OCI-LY1 (cell line): ENCODE measurements around the gene TSR1.

ENCODE experiments used
- H2AFZ ChIP-seq: fragments of 200-600 bp; sonication (generic), shearing (Covaris generic); 2 replicates; pipeline ENCODE4 v1.6.0; 2014; ENCODE audit warnings: antibody characterized with exemption, mild to moderate bottlenecking, low read length
- H3F3A ChIP-seq: fragments of 200-600 bp; sonication (generic), shearing (Covaris generic); 2 replicates; pipeline ENCODE4 v1.6.0; 2014; ENCODE audit warnings: mild to moderate bottlenecking, antibody characterized with exemption, low read length, moderate library complexity; ENCODE audit not compliant: insufficient read depth
- H3K27ac ChIP-seq: fragments of 200-600 bp; sonication (generic); 2 replicates; pipeline ENCODE4 v1.5.1; 2014; ENCODE audit warnings: low read length, mixed run types, mild to moderate bottlenecking, low read depth; ENCODE audit not compliant: poor library complexity, severe bottlenecking
- H3K27me3 ChIP-seq: fragments of 200-600 bp; sonication (generic); 2 replicates; pipeline ENCODE4 v1.6.0; 2014; ENCODE audit warnings: antibody characterized with exemption, mild to moderate bottlenecking, low read length, moderate library complexity; ENCODE audit not compliant: insufficient read depth
- H3K36me3 ChIP-seq: fragments of 200-600 bp; sonication (generic); 2 replicates; pipeline ENCODE4 v1.6.1; 2014; ENCODE audit warnings: mild to moderate bottlenecking, antibody characterized with exemption, low read length, moderate library complexity, mixed read lengths; ENCODE audit not compliant: insufficient read depth
- H3K4me1 ChIP-seq: fragments of 200-600 bp; sonication (generic); 2 replicates; pipeline ENCODE4 v1.5.1; 2014; ENCODE audit warnings: mild to moderate bottlenecking, low read length, moderate library complexity; ENCODE audit not compliant: insufficient read depth, severe bottlenecking
- H3K4me2 ChIP-seq: fragments of 200-600 bp; sonication (generic), shearing (Covaris generic); 2 replicates; pipeline ENCODE4 v1.6.1; 2014; ENCODE audit warnings: low read length
- H3K4me3 ChIP-seq: fragments of 200-600 bp; sonication (generic); 2 replicates; pipeline ENCODE4 v1.5.1; 2014; ENCODE audit warnings: low read length, low read depth, mild to moderate bottlenecking, mixed read lengths; ENCODE audit not compliant: poor library complexity, severe bottlenecking
- H3K79me2 ChIP-seq: fragments of 200-600 bp; shearing (Covaris generic); 2 replicates; pipeline ENCODE4 v1.6.1; 2016; ENCODE audit warnings: mixed run types, low read length, mixed read lengths; ENCODE audit not compliant: insufficient read depth
- H3K9ac ChIP-seq: fragments of 200-600 bp; sonication (generic), shearing (Covaris generic); 2 replicates; pipeline ENCODE4 v1.6.1; 2014; ENCODE audit warnings: mild to moderate bottlenecking, low read length, mixed read lengths
- H3K9me2 ChIP-seq: fragments of 200-600 bp; sonication (generic), shearing (Covaris generic); 2 replicates; pipeline ENCODE4 v1.6.1; 2014; ENCODE audit warnings: low read depth, mild to moderate bottlenecking, low read length, mixed read lengths
- H3K9me3 ChIP-seq: fragments of 200-600 bp; shearing (Covaris generic); 2 replicates; pipeline ENCODE4 v1.6.1; 2014; ENCODE audit warnings: low read length, mixed read lengths
- H4K20me1 ChIP-seq: fragments of 200-600 bp; sonication (generic), shearing (Covaris generic); 2 replicates; pipeline ENCODE4 v1.6.0; 2016; ENCODE audit warnings: mild to moderate bottlenecking, low read length; ENCODE audit not compliant: insufficient read depth
- CTCF ChIP-seq: fragments of 200-600 bp; sonication (generic), shearing (Covaris generic); IDR thresholded peaks from 2 replicates; pipeline ENCODE4 v1.5.1; 2017; ENCODE audit warnings: mild to moderate bottlenecking, antibody characterized with exemption, low read length, moderate library complexity, mixed read lengths
- EZH2 ChIP-seq: fragments of 200-600 bp; sonication (generic), shearing (Covaris generic); IDR thresholded peaks from 2 replicates; pipeline ENCODE4 v1.8.0; 2017; ENCODE audit warnings: borderline replicate concordance, mixed run types, mild to moderate bottlenecking, antibody characterized with exemption, low read length, moderate library complexity, mixed read lengths

The TSR1 gene

GRCh38 chr17:2346475-2346874 is 10.2 kb upstream of the TSR1 start:
- Histone ChIP-seq H3K27me3 (no peaks in the 10 kb centered on the region), H3K27ac (no peak overlapping the region), H3K9me2 (no peaks in the 10 kb centered on the region), H2AFZ (no peak overlapping the region), H3K4me3 (no peak overlapping the region), H3F3A (no peaks in the 10 kb centered on the region), H3K36me3 (peaks cover 37% of the 10 kb centered on the region), H3K4me1 (no peaks in the 10 kb centered on the region), H3K9ac (no peak overlapping the region), H3K9me3 (no peaks in the 10 kb centered on the region), H4K20me1 (no peaks in the 10 kb centered on the region), H3K79me2 (no peaks in the 10 kb centered on the region), H3K4me2 (no peak overlapping the region)
- TF ChIP-seq CTCF (no peak), EZH2 (no peak)

GRCh38 chr17:2344528-2344927 is 8.3 kb upstream of the TSR1 start:
- no peaks in the 10 kb centered on the region for H3K27me3 ChIP-seq
- TF ChIP-seq EZH2 (no peak), CTCF (no peak)
- no peaks in the 10 kb centered on the region for H4K20me1 ChIP-seq
- H3K4me2 ChIP-seq = no peak overlapping the region
- no peak overlapping the region for H2AFZ ChIP-seq
- H3K79me2 ChIP-seq = no peaks in the 10 kb centered on the region
- no peaks in the 10 kb centered on the region for H3K9me3 ChIP-seq
- H3K27ac ChIP-seq = no peak overlapping the region
- H3K9ac ChIP-seq = no peak overlapping the region
- H3K4me1 ChIP-seq = no peaks in the 10 kb centered on the region
- no peak overlapping the region for H3K4me3 ChIP-seq
- H3F3A ChIP-seq = no peaks in the 10 kb centered on the region
- peaks cover 41% of the 10 kb centered on the region for H3K36me3 ChIP-seq
- no peaks in the 10 kb centered on the region for H3K9me2 ChIP-seq

- Histone ChIP-seq H3K9ac (no peak overlapping the region), H3K9me2 (no peaks in the 10 kb centered on the region), H3K79me2 (no peaks in the 10 kb centered on the region), H3K4me2 (no peak overlapping the region), H3K9me3 (no peaks in the 10 kb centered on the region), H3K27me3 (no peaks in the 10 kb centered on the region), H3K27ac (no peak overlapping the region), H3F3A (no peaks in the 10 kb centered on the region), H3K36me3 (peaks cover 41% of the 10 kb centered on the region), H3K4me1 (peaks cover 1% of the 10 kb centered on the region), H4K20me1 (no peaks in the 10 kb centered on the region), H3K4me3 (no peak overlapping the region), H2AFZ (no peak overlapping the region)
- TF ChIP-seq CTCF (no peak), EZH2 (no peak)
Observed at GRCh38 chr17:2343421-2343820, 7.2 kb upstream of the TSR1 start.
